Fibroblast of lung (primary cell): ENCODE results near the gene PABPN1.

Source experiments
- EZH2 ChIP-seq: IDR thresholded peaks from 2 replicates; pipeline ENCODE4 v1.5.1; 2012; ENCODE audit warnings: low read length, control low read depth, mild to moderate bottlenecking; ENCODE audit errors: missing control alignments
- TF ChIP-seq, protein P1 (sequence below), 2 donors: IDR thresholded peaks in 1 of 2; conservative IDR thresholded peaks in 1 of 2; 1 replicate in 1 of 2; 2 replicates in 1 of 2; pipeline ENCODE4 v1.5.1; 2011 to 2012; ENCODE audit warnings: low read length in 2 of 2, control low read depth in 1 of 2, inconsistent platforms in 1 of 2, low read depth in 1 of 2, mild to moderate bottlenecking in 1 of 2

GRCh38 chr14:23347406-23348296 is 26.4 kb downstream of the PABPN1 start:
- TF ChIP-seq, protein P1, sequence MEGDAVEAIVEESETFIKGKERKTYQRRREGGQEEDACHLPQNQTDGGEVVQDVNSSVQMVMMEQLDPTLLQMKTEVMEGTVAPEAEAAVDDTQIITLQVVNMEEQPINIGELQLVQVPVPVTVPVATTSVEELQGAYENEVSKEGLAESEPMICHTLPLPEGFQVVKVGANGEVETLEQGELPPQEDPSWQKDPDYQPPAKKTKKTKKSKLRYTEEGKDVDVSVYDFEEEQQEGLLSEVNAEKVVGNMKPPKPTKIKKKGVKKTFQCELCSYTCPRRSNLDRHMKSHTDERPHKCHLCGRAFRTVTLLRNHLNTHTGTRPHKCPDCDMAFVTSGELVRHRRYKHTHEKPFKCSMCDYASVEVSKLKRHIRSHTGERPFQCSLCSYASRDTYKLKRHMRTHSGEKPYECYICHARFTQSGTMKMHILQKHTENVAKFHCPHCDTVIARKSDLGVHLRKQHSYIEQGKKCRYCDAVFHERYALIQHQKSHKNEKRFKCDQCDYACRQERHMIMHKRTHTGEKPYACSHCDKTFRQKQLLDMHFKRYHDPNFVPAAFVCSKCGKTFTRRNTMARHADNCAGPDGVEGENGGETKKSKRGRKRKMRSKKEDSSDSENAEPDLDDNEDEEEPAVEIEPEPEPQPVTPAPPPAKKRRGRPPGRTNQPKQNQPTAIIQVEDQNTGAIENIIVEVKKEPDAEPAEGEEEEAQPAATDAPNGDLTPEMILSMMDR (conservative IDR thresholded peaks at IDR 0.05 in 1 of 2, IDR thresholded peaks at IDR 0.05 in 1 of 2; ENCODE audit: low read depth in 1 of 2, low read length in 2 of 2): no peak
- no peak for TF ChIP-seq EZH2
